SK-N-SH treated with all-trans-retinoic acid at 6 μM for 48 hours (cell line): ENCODE results near the gene KLB.

ENCODE experiments used
- ATAC-seq: fragments of 200-7000 bp; cut with Tn5 transposase; 3 replicates; pipeline ENCODE4 v1.9.1; 2020; ENCODE audit warnings: mild to moderate bottlenecking, moderate library complexity
- ARNTL ChIP-seq: fragments of 450-650 bp; formaldehyde crosslinking; IDR thresholded peaks from 2 replicates; pipeline ENCODE4 v1.5.0; 2020; ENCODE audit warnings: low read depth, mild to moderate bottlenecking, moderate library complexity, borderline replicate concordance
- BACH2 ChIP-seq: fragments of 250-450 bp; sonication (Bioruptor Pico); IDR thresholded peaks from 2 replicates; pipeline ENCODE4 v1.9.0; 2021; ENCODE audit warnings: mild to moderate bottlenecking, borderline replicate concordance
- CREB5 ChIP-seq: fragments of 250-450 bp; sonication (Bioruptor Pico); IDR thresholded peaks from 2 replicates; pipeline ENCODE4 v1.5.1; 2020; ENCODE audit warnings: low read depth, mild to moderate bottlenecking, moderate library complexity
- CSDC2 ChIP-seq: fragments of 250-450 bp; sonication (Bioruptor Pico); IDR thresholded peaks from 2 replicates; pipeline ENCODE4 v1.5.0; 2020; ENCODE audit warnings: mild to moderate bottlenecking, moderate library complexity
- CSRNP3 ChIP-seq: fragments of 250-450 bp; sonication (Bioruptor Pico); IDR thresholded peaks from 2 replicates; pipeline ENCODE4 v1.5.1; 2021; ENCODE audit warnings: mild to moderate bottlenecking, moderate library complexity
- ESRRG ChIP-seq: fragments of 250-450 bp; sonication (Bioruptor Pico); IDR thresholded peaks from 2 replicates; pipeline ENCODE4 v1.6.1; 2021; ENCODE audit warnings: mild to moderate bottlenecking
- GLIS3 ChIP-seq: fragments of 250-450 bp; sonication (Bioruptor Pico); IDR thresholded peaks from 2 replicates; pipeline ENCODE4 v1.5.0; 2020; ENCODE audit warnings: mild to moderate bottlenecking, moderate library complexity
- ISL1 ChIP-seq: fragments of 250-450 bp; sonication (Bioruptor Pico); IDR thresholded peaks from 2 replicates; pipeline ENCODE4 v2.1.2; 2022; ENCODE audit warnings: mild to moderate bottlenecking, moderate library complexity
- OSR1 ChIP-seq: fragments of 250-450 bp; sonication (Bioruptor Pico); IDR thresholded peaks from 2 replicates; pipeline ENCODE4 v1.8.0; 2022; ENCODE audit warnings: moderate library complexity, mild to moderate bottlenecking, inconsistent platforms
- POU6F1 ChIP-seq: fragments of 250-450 bp; sonication (Bioruptor Pico); IDR thresholded peaks from 2 replicates; pipeline ENCODE4 v1.8.0; 2021; ENCODE audit warnings: low read depth, mild to moderate bottlenecking, moderate library complexity, borderline replicate concordance
- PPARA ChIP-seq: fragments of 250-450 bp; sonication (Bioruptor Pico); IDR thresholded peaks from 2 replicates; pipeline ENCODE4 v1.5.0; 2020; ENCODE audit warnings: mild to moderate bottlenecking, borderline replicate concordance
- RARB ChIP-seq: fragments of 250-450 bp; sonication (Bioruptor Pico); IDR thresholded peaks from 2 replicates; pipeline ENCODE4 v1.8.0; 2021; ENCODE audit warnings: mild to moderate bottlenecking, moderate library complexity
- SNAI2 ChIP-seq: fragments of 250-450 bp; sonication (Bioruptor Pico); IDR thresholded peaks from 2 replicates; pipeline ENCODE4 v1.5.0; 2020; ENCODE audit warnings: mild to moderate bottlenecking, moderate library complexity
- TCF4 ChIP-seq: fragments of 250-450 bp; sonication (Bioruptor Pico); IDR thresholded peaks from 2 replicates; pipeline ENCODE4 v1.8.0; 2021; ENCODE audit warnings: mild to moderate bottlenecking, moderate library complexity, borderline replicate concordance
- TOX ChIP-seq: fragments of 250-450 bp; sonication (Bioruptor Pico); IDR thresholded peaks from 2 replicates; pipeline ENCODE4 v1.8.0; 2021; ENCODE audit warnings: mild to moderate bottlenecking, moderate library complexity, borderline replicate concordance
- TSHZ2 ChIP-seq: fragments of 250-450 bp; sonication (Bioruptor Pico); IDR thresholded peaks from 2 replicates; pipeline ENCODE4 v1.5.0; 2020; ENCODE audit warnings: mild to moderate bottlenecking, moderate library complexity
- ZC3H10 ChIP-seq: fragments of 250-450 bp; sonication (Bioruptor Pico); IDR thresholded peaks from 2 replicates; pipeline ENCODE4 v1.5.1; 2021; ENCODE audit warnings: mild to moderate bottlenecking, moderate library complexity
- ZFP3 ChIP-seq: fragments of 250-450 bp; sonication (Bioruptor Pico); IDR thresholded peaks from 2 replicates; pipeline ENCODE4 v1.5.0; 2020; ENCODE audit warnings: mild to moderate bottlenecking, moderate library complexity
- ZFP30 ChIP-seq: fragments of 450-650 bp; formaldehyde crosslinking; IDR thresholded peaks from 2 replicates; pipeline ENCODE4 v1.5.0; 2022; ENCODE audit warnings: mild to moderate bottlenecking, moderate library complexity
- ZNF565 ChIP-seq: fragments of 450-650 bp; formaldehyde crosslinking; conservative IDR thresholded peaks from 2 replicates; pipeline ENCODE4 v1.5.0; 2020; ENCODE audit warnings: low read depth, mild to moderate bottlenecking, moderate library complexity
- ZNF70 ChIP-seq: fragments of 450-650 bp; formaldehyde crosslinking; IDR thresholded peaks from 2 replicates; pipeline ENCODE4 v1.5.0; 2020; ENCODE audit warnings: mild to moderate bottlenecking, moderate library complexity
- ZNF8 ChIP-seq: fragments of 450-650 bp; formaldehyde crosslinking; IDR thresholded peaks from 2 replicates; pipeline ENCODE4 v1.5.0; 2020; ENCODE audit warnings: mild to moderate bottlenecking, moderate library complexity

KLB gene

GRCh38 chr4:39467464-39467863 lies 60.7 kb downstream of the KLB start:
- no peak for ATAC-seq
- TF ChIP-seq ZNF565 (no peak), SNAI2 (CRISPR knock-in tag) (no peak), ZNF70 (CRISPR knock-in tag) (no peak), ARNTL (CRISPR knock-in tag) (no peak), ZFP30 (no peak), OSR1 (CRISPR knock-in tag) (no peak), ZC3H10 (no peak), POU6F1 (CRISPR knock-in tag) (no peak), CSRNP3 (no peak), PPARA (no peak), TCF4 (CRISPR knock-in tag) (no peak), ZFP3 (CRISPR knock-in tag) (no peak), GLIS3 (CRISPR knock-in tag) (no peak)
- TF ChIP-seq, all 23 proteins: peak for 0

- ATAC-seq, result peak; percentile 92
- TF ChIP-seq ESRRG (CRISPR knock-in tag), result no peak
- TF ChIP-seq PPARA, result no peak
- TF ChIP-seq OSR1 (CRISPR knock-in tag), result no peak
- no peak for TF ChIP-seq BACH2 (CRISPR knock-in tag)
- TF ChIP-seq ARNTL (CRISPR knock-in tag), result no peak
- no peak for TF ChIP-seq RARB (CRISPR knock-in tag)
- no peak for TF ChIP-seq CREB5 (CRISPR knock-in tag)
- no peak for TF ChIP-seq TOX (CRISPR knock-in tag)
- no peak for TF ChIP-seq ZNF70 (CRISPR knock-in tag)
- no peak for TF ChIP-seq ZFP30
- no peak for TF ChIP-seq ZC3H10
- no peak for TF ChIP-seq ZFP3 (CRISPR knock-in tag)
- TF ChIP-seq CSDC2 (CRISPR knock-in tag), result no peak
Observed at GRCh38 chr4:39469429-39470077, 62.8 kb downstream of the KLB start.

GRCh38 chr4:39470402-39470801 lies 63.7 kb downstream of the KLB start:
- no peak for ATAC-seq
- no peak for TF ChIP-seq ARNTL (CRISPR knock-in tag)
- no peak for TF ChIP-seq ZNF70 (CRISPR knock-in tag)
- no peak for TF ChIP-seq ESRRG (CRISPR knock-in tag)
- TF ChIP-seq ZNF8, result no peak
- TF ChIP-seq TCF4 (CRISPR knock-in tag), result no peak
- TF ChIP-seq, all 23 proteins: peak for 0

GRCh38 chr4:39472396-39472795 lies 65.7 kb downstream of the KLB start:
- no peak for TF ChIP-seq SNAI2 (CRISPR knock-in tag)
- TF ChIP-seq ESRRG (CRISPR knock-in tag), result no peak
- no peak for TF ChIP-seq ISL1 (CRISPR knock-in tag)
- TF ChIP-seq ZC3H10, result no peak
- TF ChIP-seq TOX (CRISPR knock-in tag), result no peak
- no peak for TF ChIP-seq POU6F1 (CRISPR knock-in tag)
- no peak for TF ChIP-seq OSR1 (CRISPR knock-in tag)
- TF ChIP-seq TCF4 (CRISPR knock-in tag), result no peak
- TF ChIP-seq ARNTL (CRISPR knock-in tag), result no peak
- TF ChIP-seq ZFP3 (CRISPR knock-in tag), result no peak
- no peak for TF ChIP-seq ZNF8
- no peak for TF ChIP-seq ZNF565
- no peak for TF ChIP-seq BACH2 (CRISPR knock-in tag)
- TF ChIP-seq TSHZ2 (CRISPR knock-in tag), result no peak
- no peak for TF ChIP-seq CSDC2 (CRISPR knock-in tag)
- no peak for TF ChIP-seq GLIS3 (CRISPR knock-in tag)
- TF ChIP-seq ZNF70 (CRISPR knock-in tag), result no peak
- no peak for TF ChIP-seq RARB (CRISPR knock-in tag)
- no peak for ATAC-seq
